ENCODE data around the gene ERBB4.

Gene ERBB4

DNA sequence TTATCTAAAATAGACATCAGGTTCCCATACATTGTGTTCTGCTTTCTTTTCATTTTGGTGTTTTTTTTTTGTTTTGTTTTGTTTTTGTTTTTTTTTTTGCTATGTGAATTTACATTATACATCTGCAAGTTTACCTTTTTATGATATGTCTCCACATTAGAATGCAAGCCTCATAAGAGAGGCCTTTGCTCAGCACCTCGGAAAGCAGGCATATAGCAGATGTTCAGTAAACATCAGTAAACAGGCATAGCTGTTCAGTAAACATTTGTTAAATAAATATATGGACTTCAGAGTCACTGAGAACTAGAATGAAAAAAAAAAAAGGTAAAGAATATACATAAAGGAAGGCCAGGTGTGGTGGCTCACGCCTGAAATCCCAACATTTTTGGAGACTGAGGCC lies 405.3 kb downstream of the ERBB4 start:
- no peak for DNase-seq
- H3K4me1 ChIP-seq: peaks cover 6% of the 10 kb centered on the region

GRCh38 chr2:212124598-212124997 lies 414.0 kb downstream of the ERBB4 start:
- no peak for TF ChIP-seq CTCF (IDR thresholded peaks at IDR 0.05; ENCODE audit: low read depth, low read length)
- H3K9me3 ChIP-seq: no peaks in the 10 kb centered on the region

More for the DNA sequence above, 405.3 kb downstream of the ERBB4 start:
- no peak for TF ChIP-seq CTCF (IDR thresholded peaks at IDR 0.05; ENCODE audit: low read depth, low read length)
- H3K27me3 ChIP-seq: no peaks in the 10 kb centered on the region
- no peak overlapping the region for H3K4me3 ChIP-seq (ENCODE audit: low read depth, low read length)
- no peaks in the 10 kb centered on the region; the same call in 1 of the 2 replicates for H3K9me3 ChIP-seq
- H3K36me3 ChIP-seq: no peaks in the 10 kb centered on the region

DNA sequence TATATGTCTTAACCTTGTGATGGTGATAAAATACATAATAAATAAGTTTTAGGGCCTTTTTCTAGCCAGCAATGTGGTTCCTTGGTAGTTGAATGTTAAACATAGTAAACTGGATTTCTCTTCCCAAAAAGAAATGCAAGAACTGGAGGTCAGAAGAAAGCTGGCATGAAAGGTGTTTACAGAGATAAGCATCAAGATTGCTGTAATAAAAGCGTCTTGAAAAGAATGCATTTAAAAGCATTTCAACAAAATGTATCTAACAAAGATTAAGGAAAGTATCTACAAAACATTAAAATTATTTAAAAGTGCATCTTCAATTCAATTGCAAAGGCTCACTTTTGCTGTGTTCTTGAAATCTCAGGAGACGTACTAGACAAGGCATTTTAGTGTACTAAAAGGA lies 419.0 kb downstream of the ERBB4 start:
- TF ChIP-seq CTCF (IDR thresholded peaks at IDR 0.05; ENCODE audit: low read depth, low read length): no peak
- DNase-seq: no peak
- Histone ChIP-seq H3K4me3 (ENCODE audit: low read depth, low read length) (no peak overlapping the region), H3K36me3 (no peaks in the 10 kb centered on the region), H3K9me3 (no peaks in the 10 kb centered on the region), H3K27me3 (no peaks in the 10 kb centered on the region), H3K4me1 (no peaks in the 10 kb centered on the region; the same call in none of the 2 replicates)

More at GRCh38 chr2:212124598-212124997, 414.0 kb downstream of the ERBB4 start:
- Histone ChIP-seq H3K36me3 (no peaks in the 10 kb centered on the region), H3K4me3 (ENCODE audit: low read depth, low read length) (peak overlapping the region; percentile 71), H3K27me3 (no peaks in the 10 kb centered on the region), H3K4me1 (no peaks in the 10 kb centered on the region; the same call in 1 of the 2 replicates)
- DNase-seq: peak; percentile 48

GRCh38 chr2:212117926-212118325 lies 420.7 kb downstream of the ERBB4 start:
- DNase-seq: no peak
- TF ChIP-seq CTCF (IDR thresholded peaks at IDR 0.05; ENCODE audit: low read depth, low read length): no peak
- H3K9me3 ChIP-seq: no peaks in the 10 kb centered on the region

DNA sequence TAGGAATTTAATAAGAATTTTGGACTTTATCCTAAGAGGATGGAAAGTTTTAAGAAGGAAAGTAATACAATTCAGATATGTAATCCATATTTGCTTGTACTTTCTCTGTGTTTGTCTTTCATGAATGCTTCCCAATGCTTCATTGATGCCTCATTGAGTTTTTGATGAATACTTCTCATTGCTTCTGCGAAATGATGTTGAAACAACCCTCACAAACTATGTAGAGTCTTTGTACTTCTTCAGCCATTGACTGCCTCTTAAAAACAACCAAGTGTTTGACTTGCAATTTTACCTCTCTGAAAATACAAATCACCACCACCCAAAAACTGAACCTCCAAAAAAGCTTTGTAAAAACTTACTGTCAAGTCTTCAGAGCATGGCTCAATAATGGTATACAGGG lies 424.1 kb downstream of the ERBB4 start:
- H3K4me1 ChIP-seq: peaks cover 2% of the 10 kb centered on the region
- no peaks in the 10 kb centered on the region for H3K9me3 ChIP-seq
- no peaks in the 10 kb centered on the region for H3K27me3 ChIP-seq
- no peak for TF ChIP-seq CTCF (IDR thresholded peaks at IDR 0.05; ENCODE audit: low read depth, low read length)
- no peak overlapping the region for H3K4me3 ChIP-seq (ENCODE audit: low read depth, low read length)
- H3K36me3 ChIP-seq: no peaks in the 10 kb centered on the region
- DNase-seq: no peak

More at GRCh38 chr2:212117926-212118325, 420.7 kb downstream of the ERBB4 start:
- Histone ChIP-seq H3K4me3 (ENCODE audit: low read depth, low read length) (no peak overlapping the region), H3K4me1 (no peaks in the 10 kb centered on the region; the same call in none of the 2 replicates), H3K36me3 (no peaks in the 10 kb centered on the region), H3K27me3 (no peaks in the 10 kb centered on the region)

- H3K9me3 ChIP-seq: no peaks in the 10 kb centered on the region
- peaks cover 2% of the 10 kb centered on the region; the same call in 1 of the 2 replicates for H3K4me1 ChIP-seq
- no peaks in the 10 kb centered on the region for H3K36me3 ChIP-seq
- H3K27me3 ChIP-seq: no peaks in the 10 kb centered on the region
- TF ChIP-seq CTCF (IDR thresholded peaks at IDR 0.05; ENCODE audit: low read depth, low read length): no peak
- DNase-seq: no peak
- no peak overlapping the region for H3K4me3 ChIP-seq (ENCODE audit: low read depth, low read length)
Measured at GRCh38 chr2:212112401-212112800, 426.2 kb downstream of the ERBB4 start.
